Body of pancreas (tissue), 4 donors: ENCODE data around the gene AVPR2.

Experiments used
- CTCF ChIP-seq, 7 experiments: fragments of 450-650 bp in 4 of 7; fragments of 200-600 bp in 3 of 7; sonication (generic) in 3 of 7; IDR thresholded peaks; one replicate each; pipeline ENCODE4 v1.5.1; 2016 to 2019; ENCODE audit warnings: antibody characterized with exemption in 7 of 7
- POLR2A ChIP-seq, 3 donors: fragments of 450-650 bp; IDR thresholded peaks; one replicate each; pipeline ENCODE4 v1.6.1; 2016; ENCODE audit warnings: antibody characterized with exemption in 3 of 3, mild to moderate bottlenecking in 2 of 3

GRCh38 chrX:153950127-153950526 lies 45.7 kb downstream of the AVPR2 start:
- TF ChIP-seq CTCF (IDR thresholded peaks at IDR 0.05) (no peak), POLR2A (IDR thresholded peaks at IDR 0.05) (no peak)
